Measurements from ENCODE around the gene CEMIP2. TPM values are rescaled to one million over a fixed set of nuclear protein-coding genes. Genes with fewer than 3 reads are reported as not detected.

The CEMIP2 gene
- total and polyA plus RNA-seq, 2 of the 13 experiments (the other 11 are each of a cell fraction or from before 2014, with no cell fraction given): 94.3 to 128 TPM

GRCh38 chr9:71758785-71759184 is 9.5 kb downstream of the CEMIP2 start (continued):
- TF ChIP-seq NR2F2 (IDR thresholded peaks at IDR 0.05; ENCODE audit: borderline replicate concordance, low read depth) (no peak), RXRA (CRISPR knock-in tag; IDR thresholded peaks at IDR 0.05) (no peak), EED (CRISPR knock-in tag; IDR thresholded peaks at IDR 0.05) (no peak), ZNF652 (CRISPR knock-in tag; IDR thresholded peaks at IDR 0.05; ENCODE audit: borderline replicate concordance, low read depth) (no peak; the same call in 1 of the 2 replicates), SIX1 (CRISPR knock-in tag; IDR thresholded peaks at IDR 0.05; ENCODE audit: borderline replicate concordance) (peak; percentile 79; the same call in 1 of the 2 replicates)

- intact Hi-C loops (cut with micrococcal nuclease; ENCODE audit: unreplicated experiment): no loop called here
- no TSS peak for BruUV-seq (replicated peaks)
- Histone ChIP-seq H3K79me2 (ENCODE audit: insufficient read depth, low read length) (peaks cover 100% of the 10 kb centered on the region), H3K4me3 (replicated peaks in 1 of 3; ENCODE audit: insufficient read depth in 1 of 3, low read depth in 2 of 3, low read length in 3 of 3) (peak overlapping the region in 1 of 3 experiments; percentile 44; a peak in 1 of 6 replicates), H3K27me3 (ENCODE audit: control insufficient read depth in 1 of 2, insufficient read depth in 2 of 2, low read length in 2 of 2) (no peaks in the 10 kb centered on the region), H4K20me1 (ENCODE audit: insufficient read depth, low read length) (peaks cover 13% of the 10 kb centered on the region), H3K36me3 (replicated peaks in 1 of 2; ENCODE audit: control insufficient read depth in 1 of 2, insufficient read depth in 2 of 2, low read length in 2 of 2) (no peaks in the 10 kb centered on the region; a peak in 1 of 5 replicates), H3K4me2 (ENCODE audit: low read depth, low read length) (peak overlapping the region; percentile 73), H3K9ac (ENCODE audit: insufficient read depth, low read depth, low read length) (peak overlapping the region; percentile 55), H3K4me1 (ENCODE audit: insufficient read depth, low read length) (peaks cover 92% of the 10 kb centered on the region), H2AFZ (ENCODE audit: low read length) (no peak overlapping the region), H3K9me3 (ENCODE audit: low read length) (no peaks in the 10 kb centered on the region), H3K27ac (ENCODE audit: extremely low read length, insufficient read depth, low read length) (peak overlapping the region; percentile 70)
- CTCF ChIA-PET (ENCODE audit: low intra/inter-chr PET ratio, low total read pairs): no interaction called here
- peak; percentile 58 for TF ChIP-seq RBM22 (optimal IDR thresholded peaks at IDR 0.05; ENCODE audit: low read length)
- no peak for TF ChIP-seq PAXIP1 (CRISPR knock-in tag; conservative IDR thresholded peaks at IDR 0.05)
- 52% methylated on average over 4 of the region's 4 CpGs for WGBS (ENCODE audit: low lambda C conversion rate)
- no peak for DNase-seq (ENCODE audit: low spot score)
- FAIRE-seq: no peak
- no peak for ATAC-seq
- POLR2A ChIA-PET: interaction anchor here (0.6 to 0.9 kb wide), 2 partner anchors 8 to 153 kb away, joined by 3 read pairs; partner anchors contain the start of genes ABHD17B and C9orf85
- in situ Hi-C loops (cut with HindIII; ENCODE audit: extremely low pct_ligation_motif_present, low pct_unique_long_range_greater_than_20kb): no loop called here
These were observed 10.0 kb downstream of the CEMIP2 start for GRCh38 chr9:71758277-71758676.
